NCI-H1092 treated with DMSO at 0.1 percent for 48 hours (cell line): ENCODE results near the gene PTGS2.

ENCODE experiments used
- DNase-seq: peaks from one replicate; lab custom pipeline; 2025; lab: John Stamatoyannopoulos, UW

The PTGS2 gene

GRCh38 chr1:186680245-186681061 lies at the start of gene PTGS2:
Gene PTGS2 (minus strand): TSS chr1:186680423. CDS start chr1:186680290, 133 bp downstream.
- no peak for DNase-seq

- DNase-seq, result no peak
Observed at GRCh38 chr1:186722711-186723309, 42.6 kb upstream of the PTGS2 start.

- no peak for DNase-seq
Observed at GRCh38 chr1:186717286-186717685, 37.1 kb upstream of the PTGS2 start.

GRCh38 chr1:186715887-186716809 lies 35.9 kb upstream of the PTGS2 start:
- DNase-seq, result no peak

- no peak for DNase-seq
Observed at GRCh38 chr1:186710696-186711095, 30.5 kb upstream of the PTGS2 start.

- DNase-seq, result no peak
Observed at GRCh38 chr1:186708694-186709097, 28.5 kb upstream of the PTGS2 start.

- no peak for DNase-seq
Observed at GRCh38 chr1:186703209-186703766, 23.1 kb upstream of the PTGS2 start.

- DNase-seq, result no peak
Observed at GRCh38 chr1:186700722-186701121, 20.5 kb upstream of the PTGS2 start.

- no peak for DNase-seq
Observed at GRCh38 chr1:186699519-186699918, 19.3 kb upstream of the PTGS2 start.

GRCh38 chr1:186689907-186690306 lies 9.7 kb upstream of the PTGS2 start:
- no peak for DNase-seq

GRCh38 chr1:186689376-186689775 lies 9.2 kb upstream of the PTGS2 start:
- no peak for DNase-seq

- no peak for DNase-seq
Observed at GRCh38 chr1:186683652-186684410, 3.6 kb upstream of the PTGS2 start.

- no peak for DNase-seq
Observed at GRCh38 chr1:186682736-186683135, 2.5 kb upstream of the PTGS2 start.

GRCh38 chr1:186681801-186682200 lies 1.6 kb upstream of the PTGS2 start:
- DNase-seq, result no peak

GRCh38 chr1:186681121-186681520 lies 898 bp upstream of the PTGS2 start:
- DNase-seq, result no peak

GRCh38 chr1:186679924-186680244 lies 339 bp downstream of the PTGS2 start:
- DNase-seq, result peak; percentile 1

GRCh38 chr1:186678155-186678554 lies 2.1 kb downstream of the PTGS2 start:
- no peak for DNase-seq

GRCh38 chr1:186672596-186672995 lies 7.6 kb downstream of the PTGS2 start:
- no peak for DNase-seq

GRCh38 chr1:186672131-186672530 lies 8.1 kb downstream of the PTGS2 start:
- no peak for DNase-seq

GRCh38 chr1:186671136-186671825 lies 8.9 kb downstream of the PTGS2 start:
- no peak for DNase-seq
